Right atrium auricular region (tissue), 2 donors: ENCODE data around the gene SUFU. TPM values are rescaled to one million over a fixed set of nuclear protein-coding genes. Genes with fewer than 3 reads are reported as not detected.

Experiments used
- DNase-seq: peaks from one replicate; pipeline ENCODE4 v3.0.0-alpha.2; 2019; ENCODE audit warnings: low spot score
- H3K27ac ChIP-seq, 2 donors: fragments of 200-600 bp; sonication (generic); 1 replicate in 1 of 2; 2 replicates in 1 of 2; pipeline ENCODE4 v1.5.1; 2016 to 2019
- H3K27me3 ChIP-seq, 2 donors: fragments of 200-600 bp; sonication (generic); one replicate each; pipeline versions ENCODE4 v1.5.1 to v1.6.0; 2017 to 2019
- H3K36me3 ChIP-seq: fragments of 200-600 bp; sonication (generic); one replicate; pipeline ENCODE4 v1.5.1; 2016
- H3K4me1 ChIP-seq, 2 donors: fragments of 200-600 bp; sonication (generic); one replicate each; pipeline versions ENCODE4 v1.5.1 to v1.6.0; 2017 to 2019
- H3K4me3 ChIP-seq, 2 donors: fragments of 200-600 bp; sonication (generic); 1 replicate in 1 of 2; 2 replicates in 1 of 2; pipeline ENCODE4 v1.5.1; 2017 to 2019; ENCODE audit warnings: mild to moderate bottlenecking in 1 of 2, moderate library complexity in 1 of 2
- H3K9me3 ChIP-seq, 2 donors: fragments of 200-600 bp; sonication (generic); one replicate each; pipeline ENCODE4 v1.5.1; 2019
- CTCF ChIP-seq, 2 donors: fragments of 200-600 bp; sonication (generic); IDR thresholded peaks; one replicate each; pipeline ENCODE4 v1.5.1; 2019; ENCODE audit warnings: antibody characterized with exemption in 2 of 2
- total RNA-seq, 2 donors: library from RNA; depleted of rRNA; stranded (reverse); fragments of >200 nt; gene quantifications; one replicate each; pipeline ENCODE4 v1.1.0, GENCODE V29; 2016

Gene SUFU
- total RNA-seq, 2 donors from 2014 or later, result 4.9 to 6.4 TPM

DNA sequence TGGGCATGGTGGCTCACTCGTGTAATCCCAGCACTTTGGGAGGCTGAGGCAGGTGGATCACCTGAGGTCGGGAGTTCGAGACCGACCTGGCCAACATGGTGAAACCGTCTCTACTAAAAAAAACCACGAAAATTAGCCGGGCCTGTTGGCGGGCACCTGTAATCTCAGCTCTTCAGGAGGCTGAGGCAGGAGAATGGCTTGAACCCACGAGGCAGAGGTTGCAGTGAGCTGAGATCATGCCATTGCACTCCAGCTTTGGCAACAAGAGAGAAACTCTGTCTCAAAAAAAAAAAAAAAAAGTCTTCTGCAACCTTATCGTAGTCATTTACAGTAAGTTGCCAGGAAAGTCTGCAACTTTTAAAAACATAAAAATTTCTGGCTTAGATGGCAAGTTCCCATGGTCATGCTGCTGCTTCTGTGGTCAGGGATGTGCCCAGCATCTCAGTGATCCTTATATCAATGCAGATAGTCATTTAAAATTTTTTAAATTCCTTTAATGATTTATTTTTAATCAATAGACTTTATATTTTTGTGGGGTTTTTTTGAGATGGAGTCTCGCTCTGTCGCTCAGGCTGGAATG is 15.6 kb downstream of the SUFU start:
- no peak for TF ChIP-seq CTCF (IDR thresholded peaks at IDR 0.05)

DNA sequence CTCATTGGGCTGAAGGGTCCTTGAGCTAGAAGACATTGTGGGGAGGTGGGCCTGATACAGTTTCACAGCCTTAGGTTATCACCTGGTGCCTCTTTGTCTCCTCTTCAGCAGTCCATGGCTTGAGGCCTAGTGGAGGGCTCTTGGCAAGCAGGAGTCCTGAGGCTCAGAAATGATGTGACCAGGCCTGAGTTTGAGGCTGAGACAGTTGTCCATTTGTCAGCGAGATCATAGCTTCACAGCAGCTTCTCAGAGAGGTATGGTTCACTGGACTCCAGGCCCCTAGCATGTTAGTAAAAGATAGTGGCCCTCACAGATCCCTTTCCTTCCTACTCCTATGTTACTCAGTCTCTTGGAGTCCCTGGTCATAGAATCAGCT is 19.1 kb downstream of the SUFU start:
- Histone ChIP-seq H3K27me3 (no peaks in the 10 kb centered on the region), H3K4me3 (no peak overlapping the region), H3K9me3 (no peaks in the 10 kb centered on the region), H3K4me1 (peaks cover 0 to 11% of the 10 kb centered on the region in 2 donors), H3K36me3 (no peaks in the 10 kb centered on the region), H3K27ac (no peak overlapping the region)
- TF ChIP-seq CTCF (IDR thresholded peaks at IDR 0.05), result no peak
- DNase-seq, result no peak

More for the DNA sequence above, 15.6 kb downstream of the SUFU start:
- Histone ChIP-seq H3K36me3 (no peaks in the 10 kb centered on the region), H3K27ac (no peak overlapping the region), H3K4me3 (no peak overlapping the region), H3K9me3 (no peaks in the 10 kb centered on the region), H3K4me1 (peaks cover 0 to 11% of the 10 kb centered on the region in 2 donors), H3K27me3 (no peaks in the 10 kb centered on the region)
- DNase-seq, result no peak

GRCh38 chr10:102523250-102524029 is 19.7 kb downstream of the SUFU start:
- Histone ChIP-seq H3K27me3 (no peaks in the 10 kb centered on the region), H3K36me3 (no peaks in the 10 kb centered on the region), H3K27ac (no peak overlapping the region), H3K9me3 (no peaks in the 10 kb centered on the region), H3K4me3 (no peak overlapping the region), H3K4me1 (peaks cover 0 to 11% of the 10 kb centered on the region in 2 donors)
- no peak for TF ChIP-seq CTCF (IDR thresholded peaks at IDR 0.05)
- no peak for DNase-seq

DNA sequence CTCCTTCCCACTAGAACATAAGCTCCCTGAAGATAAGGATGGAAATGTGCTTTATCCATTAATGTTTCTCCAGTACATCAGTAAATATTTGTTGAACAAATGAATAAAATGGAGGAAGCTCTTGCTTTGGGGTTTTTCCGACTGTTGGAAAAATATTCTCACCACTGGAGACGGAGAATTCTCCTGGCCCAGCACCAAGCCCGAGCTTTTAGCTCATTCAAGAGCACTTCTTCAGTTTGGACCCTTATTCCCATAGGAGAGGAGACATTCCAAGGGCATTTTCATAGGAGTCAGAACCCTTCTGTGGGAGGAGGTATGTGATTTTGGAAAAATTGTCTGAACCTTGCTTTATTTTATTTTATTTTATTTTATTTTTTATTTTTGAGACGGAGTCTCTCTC is 21.0 kb downstream of the SUFU start:
- no peak overlapping the region for H3K27ac ChIP-seq
- no peaks in the 10 kb centered on the region for H3K36me3 ChIP-seq
- peaks cover 0 to 11% of the 10 kb centered on the region in 2 donors for H3K4me1 ChIP-seq
- no peak for DNase-seq
- H3K27me3 ChIP-seq, result no peaks in the 10 kb centered on the region
- no peak for TF ChIP-seq CTCF (IDR thresholded peaks at IDR 0.05)
- H3K9me3 ChIP-seq, result no peaks in the 10 kb centered on the region
- H3K4me3 ChIP-seq, result no peak overlapping the region

DNA sequence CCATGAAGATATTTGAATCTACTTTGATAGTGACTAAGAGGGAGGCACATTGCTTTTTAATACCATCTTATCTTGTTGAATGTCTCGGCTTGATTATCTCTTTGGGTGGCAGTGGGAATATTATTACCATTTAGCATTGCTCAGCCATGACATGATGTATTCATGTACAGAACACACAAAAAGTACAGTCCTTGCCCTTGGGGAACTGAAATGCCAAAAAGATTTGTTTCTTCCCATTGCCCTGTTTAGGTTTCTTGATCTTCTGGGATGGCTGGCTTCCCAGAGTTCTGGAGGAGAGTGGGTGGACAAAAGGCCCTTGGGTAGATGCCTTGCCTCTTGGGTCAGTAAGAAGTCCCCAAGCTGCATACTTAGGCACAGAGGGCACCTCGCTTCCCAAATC is 23.8 kb downstream of the SUFU start:
- TF ChIP-seq CTCF (IDR thresholded peaks at IDR 0.05), result no peak
- Histone ChIP-seq H3K27me3 (no peaks in the 10 kb centered on the region), H3K4me3 (no peak overlapping the region), H3K27ac (no peak overlapping the region), H3K9me3 (no peaks in the 10 kb centered on the region), H3K36me3 (no peaks in the 10 kb centered on the region), H3K4me1 (peaks cover 0 to 11% of the 10 kb centered on the region in 2 donors)
- no peak for DNase-seq
